Osteoblast (primary cell): ENCODE measurements around the gene DPYSL3. TPM values are rescaled to one million over a fixed set of nuclear protein-coding genes. Genes with fewer than 3 reads are reported as not detected.

Experiments used
- DNase-seq: peaks from one replicate; pipeline ENCODE4 v3.0.0; 2011; ENCODE audit warnings: low spot score, mixed read lengths; ENCODE audit not compliant: insufficient read length; ENCODE audit errors: missing footprints
- H2AFZ ChIP-seq: 2 replicates; pipeline ENCODE4 v1.6.0; 2011; ENCODE audit warnings: mild to moderate bottlenecking, low read length
- H3K27ac ChIP-seq: 2 replicates; pipeline ENCODE4 v1.5.1; 2011; ENCODE audit warnings: mild to moderate bottlenecking, low read depth, low read length, moderate library complexity
- H3K27me3 ChIP-seq: 2 replicates; pipeline ENCODE4 v1.6.0; 2012; ENCODE audit warnings: mild to moderate bottlenecking, control low read depth, inconsistent platforms, low read length, moderate library complexity; ENCODE audit not compliant: insufficient read depth
- H3K36me3 ChIP-seq: 2 replicates; pipeline ENCODE4 v1.5.1; 2011; ENCODE audit warnings: mild to moderate bottlenecking, low read length, control low read depth, moderate library complexity; ENCODE audit not compliant: insufficient read depth
- H3K4me1 ChIP-seq: 2 replicates; pipeline ENCODE4 v1.5.1; 2011; ENCODE audit warnings: mild to moderate bottlenecking, low read length, control low read depth, moderate library complexity; ENCODE audit not compliant: insufficient read depth
- H3K4me2 ChIP-seq: 2 replicates; pipeline ENCODE4 v1.6.0; 2011; ENCODE audit warnings: mild to moderate bottlenecking, low read length; ENCODE audit not compliant: insufficient read depth
- H3K4me3 ChIP-seq: fragments of 200-600 bp; sonication (generic); 3 replicates; pipeline ENCODE4 v1.5.1; 2012; ENCODE audit warnings: mild to moderate bottlenecking, low read length, inconsistent platforms; ENCODE audit not compliant: insufficient read depth
- H3K79me2 ChIP-seq: 2 replicates; pipeline ENCODE4 v1.6.0; 2012; ENCODE audit warnings: mild to moderate bottlenecking, low read length, control low read depth, inconsistent platforms; ENCODE audit not compliant: insufficient read depth
- H3K9me3 ChIP-seq: 2 replicates; pipeline ENCODE4 v1.5.1; 2011; ENCODE audit warnings: low read depth, low read length, control low read depth
- H4K20me1 ChIP-seq: 2 replicates; pipeline ENCODE4 v1.6.0; 2012; ENCODE audit warnings: mild to moderate bottlenecking, low read length, control low read depth; ENCODE audit not compliant: insufficient read depth
- total RNA-seq: library from RNA; depleted of rRNA; stranded (reverse); fragments of >200 nt; gene quantifications from 2 replicates; pipeline ENCODE4 v1.2.3, GENCODE V29; 2012
- TF ChIP-seq, protein P1 (sequence below): IDR thresholded peaks from 2 replicates; pipeline ENCODE4 v1.5.1; 2011; ENCODE audit warnings: mild to moderate bottlenecking, low read depth, low read length, moderate library complexity; ENCODE audit errors: extremely low read depth

Gene DPYSL3
- total RNA-seq, 1 donor: 119 TPM

DNA sequence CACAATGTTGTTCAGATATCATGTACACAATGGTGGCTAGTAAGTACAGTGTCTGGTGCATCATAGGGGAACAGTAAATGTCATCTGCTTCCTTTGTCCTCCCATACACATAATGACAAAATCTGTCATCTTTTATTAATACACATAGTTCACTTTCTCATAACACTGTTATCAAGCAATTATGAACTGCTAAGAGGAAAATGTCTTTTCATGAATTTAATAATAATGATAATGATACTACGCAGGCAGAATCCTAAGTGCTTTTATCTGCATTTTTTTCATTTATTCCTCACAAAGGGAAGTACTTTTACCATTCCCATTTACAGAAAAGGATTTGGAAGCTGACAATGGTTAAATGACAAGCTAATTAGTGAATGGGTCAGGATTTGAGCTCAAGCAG, 35.7 kb downstream of the DPYSL3 start:
- Histone ChIP-seq H3K36me3 (no peaks in the 10 kb centered on the region), H3K79me2 (peaks cover 9% of the 10 kb centered on the region), H3K4me2 (no peak overlapping the region), H3K27ac (no peak overlapping the region), H3K9me3 (no peaks in the 10 kb centered on the region), H3K4me3 (no peak overlapping the region), H3K4me1 (no peaks in the 10 kb centered on the region), H2AFZ (no peak overlapping the region), H4K20me1 (no peaks in the 10 kb centered on the region), H3K27me3 (no peaks in the 10 kb centered on the region)
- DNase-seq: no peak
- TF ChIP-seq, protein P1, sequence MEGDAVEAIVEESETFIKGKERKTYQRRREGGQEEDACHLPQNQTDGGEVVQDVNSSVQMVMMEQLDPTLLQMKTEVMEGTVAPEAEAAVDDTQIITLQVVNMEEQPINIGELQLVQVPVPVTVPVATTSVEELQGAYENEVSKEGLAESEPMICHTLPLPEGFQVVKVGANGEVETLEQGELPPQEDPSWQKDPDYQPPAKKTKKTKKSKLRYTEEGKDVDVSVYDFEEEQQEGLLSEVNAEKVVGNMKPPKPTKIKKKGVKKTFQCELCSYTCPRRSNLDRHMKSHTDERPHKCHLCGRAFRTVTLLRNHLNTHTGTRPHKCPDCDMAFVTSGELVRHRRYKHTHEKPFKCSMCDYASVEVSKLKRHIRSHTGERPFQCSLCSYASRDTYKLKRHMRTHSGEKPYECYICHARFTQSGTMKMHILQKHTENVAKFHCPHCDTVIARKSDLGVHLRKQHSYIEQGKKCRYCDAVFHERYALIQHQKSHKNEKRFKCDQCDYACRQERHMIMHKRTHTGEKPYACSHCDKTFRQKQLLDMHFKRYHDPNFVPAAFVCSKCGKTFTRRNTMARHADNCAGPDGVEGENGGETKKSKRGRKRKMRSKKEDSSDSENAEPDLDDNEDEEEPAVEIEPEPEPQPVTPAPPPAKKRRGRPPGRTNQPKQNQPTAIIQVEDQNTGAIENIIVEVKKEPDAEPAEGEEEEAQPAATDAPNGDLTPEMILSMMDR: no peak

DNA sequence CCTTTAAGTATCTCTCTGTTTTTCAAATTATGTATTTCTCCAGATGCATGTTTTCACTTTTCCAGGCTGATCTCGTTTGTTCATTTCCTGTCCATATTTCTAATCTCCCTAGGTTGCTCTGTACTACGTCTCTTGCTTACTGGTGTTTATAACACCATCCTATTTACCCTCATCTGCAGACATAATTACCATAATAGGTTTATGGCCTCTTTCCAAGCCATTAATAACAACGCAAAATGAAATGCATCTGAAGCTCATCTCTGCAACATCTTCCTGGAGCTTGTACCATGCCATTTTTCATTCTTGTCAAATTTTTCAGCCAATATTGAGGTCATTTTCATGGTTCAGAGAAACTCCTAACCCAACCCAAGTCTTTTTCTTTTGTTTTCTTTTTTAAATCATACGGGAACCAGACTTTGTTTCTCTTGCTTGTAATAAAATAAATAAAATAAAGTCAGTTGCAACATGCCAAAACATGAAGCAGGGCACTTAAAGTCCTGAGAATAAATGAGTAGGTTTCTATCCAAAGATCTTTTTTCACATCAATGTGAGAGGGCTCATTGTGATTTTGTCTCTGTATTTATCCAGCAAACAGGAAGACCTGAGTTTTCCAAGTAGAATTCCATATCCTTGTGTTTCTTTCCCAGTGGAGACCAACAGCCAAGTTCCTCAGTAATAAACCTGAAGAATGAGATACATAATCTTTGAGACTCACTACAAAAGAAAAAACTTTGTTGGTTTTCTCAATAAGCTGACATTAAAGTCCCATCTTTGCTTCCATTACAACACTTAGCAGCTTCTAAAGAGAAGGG, 37.0 kb downstream of the DPYSL3 start:
- no peak for DNase-seq
- H4K20me1 ChIP-seq: no peaks in the 10 kb centered on the region
- no peaks in the 10 kb centered on the region for H3K27me3 ChIP-seq
- no peaks in the 10 kb centered on the region for H3K36me3 ChIP-seq
- TF ChIP-seq, protein P1: no peak
- no peak overlapping the region for H3K27ac ChIP-seq
- H2AFZ ChIP-seq: no peak overlapping the region
- no peak overlapping the region for H3K4me3 ChIP-seq
- no peak overlapping the region for H3K4me2 ChIP-seq
- H3K79me2 ChIP-seq: peaks cover 2% of the 10 kb centered on the region
- H3K9me3 ChIP-seq: no peaks in the 10 kb centered on the region
- H3K4me1 ChIP-seq: no peaks in the 10 kb centered on the region

DNA sequence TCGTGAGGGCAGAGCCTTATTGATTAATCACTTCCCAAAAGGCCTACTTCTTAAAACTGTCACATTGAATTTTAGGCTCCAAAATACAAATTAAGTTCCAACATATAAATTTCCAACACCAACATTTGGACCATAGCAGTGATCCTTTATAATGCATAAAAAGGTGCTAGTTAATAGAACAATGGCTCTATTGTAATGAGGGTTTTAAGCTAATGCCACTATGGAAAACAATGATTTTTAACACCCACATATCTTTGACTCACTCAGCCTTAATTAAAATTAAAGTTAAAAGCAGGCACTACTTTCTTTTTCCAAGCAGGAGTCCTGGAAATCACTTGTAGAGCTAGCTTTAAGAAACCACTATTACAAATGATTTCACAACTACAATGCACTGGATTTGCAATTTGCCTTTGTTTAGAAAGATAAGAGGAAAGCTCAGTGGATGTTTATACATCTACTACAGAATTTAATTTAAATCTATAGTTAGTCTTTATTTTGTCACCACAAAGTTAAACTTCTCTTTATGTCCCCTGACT, 41.8 kb downstream of the DPYSL3 start:
- H4K20me1 ChIP-seq: no peaks in the 10 kb centered on the region
- TF ChIP-seq, protein P1: no peak
- no peak overlapping the region for H3K4me3 ChIP-seq
- H3K9me3 ChIP-seq: no peaks in the 10 kb centered on the region
- no peak overlapping the region for H3K4me2 ChIP-seq
- no peaks in the 10 kb centered on the region for H3K27me3 ChIP-seq
- no peak overlapping the region for H2AFZ ChIP-seq
- no peak for DNase-seq
- no peaks in the 10 kb centered on the region for H3K36me3 ChIP-seq
- H3K79me2 ChIP-seq: peaks cover 8% of the 10 kb centered on the region
- no peak overlapping the region for H3K27ac ChIP-seq
- no peaks in the 10 kb centered on the region for H3K4me1 ChIP-seq

DNA sequence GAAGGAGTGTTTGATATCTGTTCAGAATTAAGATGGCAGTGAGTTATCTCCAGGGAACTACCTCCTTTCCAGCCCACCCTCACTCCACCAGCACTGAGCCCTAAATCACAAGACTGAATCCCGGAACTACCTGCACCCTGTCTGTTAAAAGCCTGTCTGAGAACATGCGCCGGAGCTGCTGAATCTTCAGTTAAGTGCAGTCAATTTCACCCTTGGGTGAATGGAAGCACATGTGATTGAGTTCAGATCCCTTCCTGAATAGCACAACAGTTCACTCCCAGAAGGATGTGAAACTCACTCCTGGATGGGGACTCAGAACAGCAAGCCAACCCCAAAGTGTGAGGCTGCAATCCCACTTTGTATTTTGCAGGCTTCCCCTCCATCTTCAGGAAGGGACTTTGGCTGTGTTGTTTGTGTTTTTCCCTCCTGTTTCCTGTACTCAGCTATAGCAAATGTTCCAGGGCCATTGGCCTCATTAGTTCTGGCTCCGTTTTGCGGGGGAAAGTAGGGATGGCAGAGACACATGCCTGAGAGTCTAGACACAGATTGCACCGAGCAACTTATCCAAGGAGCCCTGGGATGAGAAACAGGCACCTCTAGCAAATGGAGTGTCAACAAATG, 43.4 kb downstream of the DPYSL3 start:
- Histone ChIP-seq H4K20me1 (no peaks in the 10 kb centered on the region), H2AFZ (no peak overlapping the region), H3K4me1 (peaks cover 9% of the 10 kb centered on the region), H3K4me3 (no peak overlapping the region), H3K79me2 (peaks cover 8% of the 10 kb centered on the region), H3K27me3 (no peaks in the 10 kb centered on the region), H3K4me2 (no peak overlapping the region), H3K27ac (no peak overlapping the region), H3K9me3 (no peaks in the 10 kb centered on the region), H3K36me3 (no peaks in the 10 kb centered on the region)
- TF ChIP-seq, protein P1: no peak
- no peak for DNase-seq
